ENCODE measurements around the gene ATF3. TPM values are rescaled to one million over a fixed set of nuclear protein-coding genes. Genes with fewer than 3 reads are reported as not detected.

The ATF3 gene
- total RNA-seq, 1 experiment from 2014 or later = 13.0 TPM

- intact Hi-C loops (cut with micrococcal nuclease; ENCODE audit: unreplicated experiment) = no loop called here
- H3K27ac Mint-ChIP-seq (ENCODE audit: unreplicated experiment) = no peak overlapping the region
- peaks cover 55% of the 10 kb centered on the region for H3K27me3 Mint-ChIP-seq (ENCODE audit: unreplicated experiment)
- CTCF ChIA-PET = interaction anchor here (1.3 kb wide), 1 partner anchor 25 kb away, joined by 3 read pairs; no protein-coding TSS in a partner anchor
- no peak overlapping the region for H3K4me3 Mint-ChIP-seq (ENCODE audit: low read depth, unreplicated experiment)
- no peaks in the 10 kb centered on the region for H3K9me3 Mint-ChIP-seq (ENCODE audit: low read depth, unreplicated experiment)
- no TSS peak for BruUV-seq (replicated peaks)
- H3K36me3 Mint-ChIP-seq (ENCODE audit: insufficient read depth, unreplicated experiment) = no peaks in the 10 kb centered on the region
- H3K4me1 Mint-ChIP-seq (ENCODE audit: low read depth, unreplicated experiment) = no peaks in the 10 kb centered on the region
- TF ChIP-seq CTCF (IDR thresholded peaks at IDR 0.05; ENCODE audit: unreplicated experiment) = no peak
- DNase-seq = no peak
Measured at GRCh38 chr1:212640223-212640878, 31.8 kb downstream of the ATF3 start.

DNA sequence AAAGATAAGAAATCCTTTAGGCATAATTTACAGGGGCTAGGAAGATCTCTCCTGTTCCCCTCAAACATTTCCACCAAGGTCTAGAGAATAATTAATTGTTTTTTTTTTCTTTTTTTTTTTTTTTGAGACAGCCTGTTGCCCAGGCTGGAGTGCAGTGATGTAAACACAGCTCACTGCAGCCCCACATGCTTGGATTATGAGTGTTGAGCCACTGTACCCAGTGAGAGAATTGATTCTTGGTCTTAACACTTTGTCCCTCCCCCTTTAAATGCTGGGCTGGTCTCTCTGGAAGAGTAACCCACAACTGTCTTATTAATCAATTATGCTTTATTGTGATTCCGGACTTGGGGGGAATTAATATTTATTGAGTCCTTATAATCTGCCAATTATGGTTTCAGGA is 33.4 kb downstream of the ATF3 start:
- Mint-ChIP-seq H3K27ac (ENCODE audit: unreplicated experiment) (no peak overlapping the region), H3K4me3 (ENCODE audit: low read depth, unreplicated experiment) (no peak overlapping the region), H3K9me3 (ENCODE audit: low read depth, unreplicated experiment) (no peaks in the 10 kb centered on the region), H3K27me3 (ENCODE audit: unreplicated experiment) (peaks cover 71% of the 10 kb centered on the region), H3K36me3 (ENCODE audit: insufficient read depth, unreplicated experiment) (no peaks in the 10 kb centered on the region), H3K4me1 (ENCODE audit: low read depth, unreplicated experiment) (no peaks in the 10 kb centered on the region)
- no TSS peak for BruUV-seq (replicated peaks)
- DNase-seq = no peak
- no peak for TF ChIP-seq CTCF (IDR thresholded peaks at IDR 0.05; ENCODE audit: unreplicated experiment)
- CTCF ChIA-PET = interaction anchor here (0.7 to 1.5 kb wide), 2 partner anchors 23 to 26 kb away, joined by 4 to 5 read pairs; no protein-coding TSS in a partner anchor
- intact Hi-C loops (cut with micrococcal nuclease; ENCODE audit: unreplicated experiment) = no loop called here

DNA sequence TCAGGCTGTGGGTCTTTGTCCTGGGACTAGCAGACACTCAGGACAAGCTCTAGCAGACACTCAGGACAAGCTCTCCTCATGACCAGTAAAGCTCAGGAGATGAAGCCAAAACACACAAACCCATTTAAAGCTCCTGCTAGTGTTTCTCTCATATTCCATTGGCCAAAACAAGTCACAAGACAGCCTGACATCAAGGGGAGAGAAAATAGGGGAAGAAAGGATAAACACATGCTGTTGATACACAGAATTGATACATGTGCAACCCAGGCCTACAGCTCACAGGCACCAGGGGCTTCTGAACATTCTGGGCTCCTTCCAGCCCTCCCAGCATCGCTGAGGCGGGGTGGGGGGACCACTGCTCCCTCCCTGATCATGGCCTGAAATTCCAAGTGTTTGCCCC is 35.3 kb downstream of the ATF3 start:
- CTCF ChIA-PET = no interaction called here
- H3K36me3 Mint-ChIP-seq (ENCODE audit: insufficient read depth, unreplicated experiment) = no peaks in the 10 kb centered on the region
- TF ChIP-seq CTCF (IDR thresholded peaks at IDR 0.05; ENCODE audit: unreplicated experiment) = no peak
- H3K4me3 Mint-ChIP-seq (ENCODE audit: low read depth, unreplicated experiment) = no peak overlapping the region
- H3K27me3 Mint-ChIP-seq (ENCODE audit: unreplicated experiment) = peaks cover 55% of the 10 kb centered on the region
- DNase-seq = no peak
- no peaks in the 10 kb centered on the region for H3K9me3 Mint-ChIP-seq (ENCODE audit: low read depth, unreplicated experiment)
- intact Hi-C loops (cut with micrococcal nuclease; ENCODE audit: unreplicated experiment) = no loop called here
- no peak overlapping the region for H3K27ac Mint-ChIP-seq (ENCODE audit: unreplicated experiment)
- BruUV-seq (replicated peaks) = no TSS peak
- no peaks in the 10 kb centered on the region for H3K4me1 Mint-ChIP-seq (ENCODE audit: low read depth, unreplicated experiment)

GRCh38 chr1:212644866-212645545 is 36.4 kb downstream of the ATF3 start:
- H3K4me3 Mint-ChIP-seq (ENCODE audit: low read depth, unreplicated experiment) = no peak overlapping the region
- CTCF ChIA-PET = no interaction called here
- intact Hi-C loops (cut with micrococcal nuclease; ENCODE audit: unreplicated experiment) = no loop called here
- no peak for TF ChIP-seq CTCF (IDR thresholded peaks at IDR 0.05; ENCODE audit: unreplicated experiment)
- no peak overlapping the region for H3K27ac Mint-ChIP-seq (ENCODE audit: unreplicated experiment)
- H3K4me1 Mint-ChIP-seq (ENCODE audit: low read depth, unreplicated experiment) = no peaks in the 10 kb centered on the region
- no TSS peak for BruUV-seq (replicated peaks)
- peaks cover 43% of the 10 kb centered on the region for H3K27me3 Mint-ChIP-seq (ENCODE audit: unreplicated experiment)
- no peak for DNase-seq
- no peaks in the 10 kb centered on the region for H3K36me3 Mint-ChIP-seq (ENCODE audit: insufficient read depth, unreplicated experiment)
- no peaks in the 10 kb centered on the region for H3K9me3 Mint-ChIP-seq (ENCODE audit: low read depth, unreplicated experiment)
